ENCODE data around the gene FGF14.

Gene FGF14

DNA sequence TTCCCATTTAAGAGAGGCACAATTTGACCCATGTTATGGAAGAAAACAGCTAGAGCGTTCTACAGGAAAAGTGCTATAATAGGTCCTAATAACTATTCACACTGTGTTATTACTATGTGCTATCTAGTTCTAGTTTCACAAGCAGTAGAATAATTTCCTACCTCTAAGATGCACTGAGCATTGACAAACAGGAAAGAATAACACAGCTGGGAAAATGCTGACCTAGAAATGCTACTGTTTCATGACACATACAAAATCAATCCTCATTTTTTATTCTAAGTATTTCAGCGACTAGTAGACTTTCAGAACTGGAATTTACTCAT is 689.9 kb downstream of the FGF14 start:
- Mint-ChIP-seq H3K27ac (no peak overlapping the region), H3K4me3 (no peak overlapping the region), H3K36me3 (ENCODE audit: low read depth) (no peaks in the 10 kb centered on the region), H3K4me1 (peaks cover 17% of the 10 kb centered on the region), H3K27me3 (ENCODE audit: low read depth, poor library complexity) (peaks cover 4% of the 10 kb centered on the region), H3K9me3 (peaks cover 6% of the 10 kb centered on the region)
- no peak for DNase-seq
- TF ChIP-seq, protein P1, sequence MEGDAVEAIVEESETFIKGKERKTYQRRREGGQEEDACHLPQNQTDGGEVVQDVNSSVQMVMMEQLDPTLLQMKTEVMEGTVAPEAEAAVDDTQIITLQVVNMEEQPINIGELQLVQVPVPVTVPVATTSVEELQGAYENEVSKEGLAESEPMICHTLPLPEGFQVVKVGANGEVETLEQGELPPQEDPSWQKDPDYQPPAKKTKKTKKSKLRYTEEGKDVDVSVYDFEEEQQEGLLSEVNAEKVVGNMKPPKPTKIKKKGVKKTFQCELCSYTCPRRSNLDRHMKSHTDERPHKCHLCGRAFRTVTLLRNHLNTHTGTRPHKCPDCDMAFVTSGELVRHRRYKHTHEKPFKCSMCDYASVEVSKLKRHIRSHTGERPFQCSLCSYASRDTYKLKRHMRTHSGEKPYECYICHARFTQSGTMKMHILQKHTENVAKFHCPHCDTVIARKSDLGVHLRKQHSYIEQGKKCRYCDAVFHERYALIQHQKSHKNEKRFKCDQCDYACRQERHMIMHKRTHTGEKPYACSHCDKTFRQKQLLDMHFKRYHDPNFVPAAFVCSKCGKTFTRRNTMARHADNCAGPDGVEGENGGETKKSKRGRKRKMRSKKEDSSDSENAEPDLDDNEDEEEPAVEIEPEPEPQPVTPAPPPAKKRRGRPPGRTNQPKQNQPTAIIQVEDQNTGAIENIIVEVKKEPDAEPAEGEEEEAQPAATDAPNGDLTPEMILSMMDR (IDR thresholded peaks at IDR 0.05): no peak

DNA sequence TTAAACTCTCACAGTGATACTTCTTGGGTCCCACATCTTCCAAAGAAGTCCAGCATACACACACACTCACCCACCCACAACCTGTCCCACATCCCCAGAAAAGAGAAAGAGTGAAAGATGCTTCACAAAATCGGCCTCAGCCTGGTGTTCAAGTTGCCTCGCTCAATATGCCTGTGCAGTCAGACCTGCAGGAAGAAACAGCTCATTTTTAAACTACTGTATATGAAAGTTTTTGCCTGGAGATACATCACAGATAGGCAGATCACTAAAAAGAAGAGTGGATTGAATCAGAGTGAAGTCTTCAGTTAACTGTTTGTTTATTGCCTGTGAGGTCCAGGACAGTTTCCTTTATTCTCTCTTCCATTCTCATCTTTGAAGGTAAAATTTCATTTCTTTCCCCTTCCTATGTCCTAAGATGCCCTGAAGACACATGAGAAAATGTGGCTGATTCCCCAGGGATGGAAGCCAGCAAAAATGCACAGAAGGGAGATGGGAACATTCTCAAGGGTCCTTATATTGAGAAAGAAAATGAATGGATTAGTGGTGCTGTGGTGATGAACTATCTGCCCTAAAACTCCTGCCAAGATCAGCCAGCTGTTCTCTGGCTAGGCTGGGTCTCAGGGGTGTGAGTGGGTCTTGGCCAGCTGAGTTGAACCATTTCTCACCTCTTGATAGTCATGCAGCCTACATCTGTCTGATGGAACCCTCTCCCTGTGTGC is 690.4 kb downstream of the FGF14 start:
- TF ChIP-seq, protein P1 (IDR thresholded peaks at IDR 0.05): no peak
- Mint-ChIP-seq H3K27ac (no peak overlapping the region), H3K27me3 (ENCODE audit: low read depth, poor library complexity) (peaks cover 4% of the 10 kb centered on the region), H3K4me1 (peaks cover 20% of the 10 kb centered on the region), H3K4me3 (no peak overlapping the region), H3K36me3 (ENCODE audit: low read depth) (no peaks in the 10 kb centered on the region), H3K9me3 (peaks cover 6% of the 10 kb centered on the region)
- DNase-seq: no peak

DNA sequence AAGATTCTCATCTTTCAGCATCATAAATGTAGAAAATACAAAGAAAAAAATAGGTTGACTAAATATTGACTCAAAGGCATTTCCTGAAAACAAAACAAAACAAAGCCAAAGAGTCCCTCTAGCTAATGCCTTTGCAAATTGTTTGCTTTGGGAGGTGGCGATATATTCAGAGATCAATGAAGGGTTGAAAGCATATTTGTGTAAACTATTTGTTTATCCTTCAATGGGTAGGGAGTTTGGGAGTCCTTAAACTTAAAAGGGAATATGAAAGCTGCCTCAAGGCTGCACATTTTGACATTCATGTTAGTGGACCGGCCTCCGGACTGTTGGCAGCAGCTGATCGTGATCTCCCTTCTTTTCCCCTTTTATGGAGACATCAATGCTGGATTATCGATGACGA is 691.9 kb downstream of the FGF14 start:
- no peaks in the 10 kb centered on the region for H3K36me3 Mint-ChIP-seq (ENCODE audit: low read depth)
- no peak for DNase-seq
- H3K4me1 Mint-ChIP-seq: peaks cover 29% of the 10 kb centered on the region
- TF ChIP-seq, protein P1 (IDR thresholded peaks at IDR 0.05): no peak
- H3K9me3 Mint-ChIP-seq: peaks cover 6% of the 10 kb centered on the region
- H3K27me3 Mint-ChIP-seq (ENCODE audit: low read depth, poor library complexity): peaks cover 4% of the 10 kb centered on the region
- no peak overlapping the region for H3K27ac Mint-ChIP-seq
- H3K4me3 Mint-ChIP-seq: no peak overlapping the region

DNA sequence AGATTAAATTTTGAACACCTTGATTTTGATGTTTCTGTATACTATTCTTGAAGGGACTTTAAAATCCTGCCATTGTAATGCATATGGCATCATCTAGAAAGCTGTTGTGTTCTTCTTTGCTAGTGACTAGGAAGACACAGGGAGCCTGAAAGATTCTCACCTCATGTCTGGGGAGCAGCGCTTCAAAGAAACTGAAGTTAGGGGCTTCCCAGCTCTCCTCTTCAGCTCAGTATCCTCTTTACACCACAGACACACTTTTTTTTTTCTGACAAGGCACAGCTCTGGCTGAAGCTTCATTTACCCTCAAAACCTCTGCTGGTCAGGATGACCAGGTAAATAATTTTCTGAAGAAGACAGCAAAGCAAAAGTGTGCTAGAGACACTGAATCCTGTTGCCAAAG is 693.7 kb downstream of the FGF14 start:
- peaks cover 9% of the 10 kb centered on the region for H3K9me3 Mint-ChIP-seq
- H3K4me3 Mint-ChIP-seq: no peak overlapping the region
- peaks cover 4% of the 10 kb centered on the region for H3K27me3 Mint-ChIP-seq (ENCODE audit: low read depth, poor library complexity)
- peak overlapping the region; percentile 24 for H3K27ac Mint-ChIP-seq
- no peaks in the 10 kb centered on the region for H3K36me3 Mint-ChIP-seq (ENCODE audit: low read depth)
- TF ChIP-seq, protein P1 (IDR thresholded peaks at IDR 0.05): no peak
- H3K4me1 Mint-ChIP-seq: peaks cover 36% of the 10 kb centered on the region
- DNase-seq: no peak

DNA sequence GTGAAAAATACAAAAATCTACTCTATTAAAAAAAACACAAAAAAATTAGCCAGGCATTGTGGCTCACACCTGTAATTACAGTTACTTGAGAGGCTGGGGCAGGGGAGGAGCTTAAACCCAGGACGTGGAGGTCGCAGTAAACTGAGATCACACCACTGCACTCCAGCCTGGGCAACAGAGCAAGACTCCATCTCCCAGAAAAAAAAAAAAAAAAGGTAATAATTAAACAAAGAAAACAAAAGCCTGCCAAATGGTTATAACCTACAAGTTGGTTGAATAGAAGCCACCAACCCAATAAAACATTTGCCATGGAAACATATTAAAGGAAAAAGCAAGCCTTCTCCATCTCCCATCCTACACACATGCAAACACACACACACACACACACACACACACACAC is 694.2 kb downstream of the FGF14 start:
- DNase-seq: no peak
- H3K27ac Mint-ChIP-seq: peak overlapping the region; percentile 24
- TF ChIP-seq, protein P1 (IDR thresholded peaks at IDR 0.05): no peak
- H3K36me3 Mint-ChIP-seq (ENCODE audit: low read depth): no peaks in the 10 kb centered on the region
- peaks cover 10% of the 10 kb centered on the region for H3K9me3 Mint-ChIP-seq
- no peak overlapping the region for H3K4me3 Mint-ChIP-seq
- peaks cover 36% of the 10 kb centered on the region for H3K4me1 Mint-ChIP-seq
- H3K27me3 Mint-ChIP-seq (ENCODE audit: low read depth, poor library complexity): peaks cover 4% of the 10 kb centered on the region

DNA sequence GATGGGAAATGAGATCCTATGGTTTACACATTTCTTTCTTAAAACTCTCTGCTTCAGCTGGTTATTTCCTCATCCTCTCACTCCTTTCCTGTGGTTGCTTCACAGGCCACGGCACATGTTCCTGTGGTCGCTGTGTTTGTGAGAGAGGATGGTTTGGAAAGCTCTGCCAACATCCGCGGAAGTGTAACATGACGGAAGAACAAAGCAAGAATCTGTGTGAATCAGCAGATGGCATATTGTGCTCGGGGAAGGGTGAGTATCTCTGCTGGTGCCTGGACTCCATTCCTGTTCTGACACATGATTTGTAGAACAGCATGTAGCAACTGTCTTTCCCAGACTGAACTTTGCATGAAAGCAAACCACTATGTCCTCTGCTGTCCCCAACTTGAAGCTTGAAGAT is 695.2 kb downstream of the FGF14 start:
- Mint-ChIP-seq H3K27ac (peak overlapping the region; percentile 49), H3K4me1 (peaks cover 36% of the 10 kb centered on the region), H3K27me3 (ENCODE audit: low read depth, poor library complexity) (peaks cover 4% of the 10 kb centered on the region), H3K9me3 (peaks cover 10% of the 10 kb centered on the region), H3K4me3 (no peak overlapping the region), H3K36me3 (ENCODE audit: low read depth) (no peaks in the 10 kb centered on the region)
- no peak for DNase-seq
- TF ChIP-seq, protein P1 (IDR thresholded peaks at IDR 0.05): no peak
